ENCODE data around the gene KLHDC8B.

DNA sequence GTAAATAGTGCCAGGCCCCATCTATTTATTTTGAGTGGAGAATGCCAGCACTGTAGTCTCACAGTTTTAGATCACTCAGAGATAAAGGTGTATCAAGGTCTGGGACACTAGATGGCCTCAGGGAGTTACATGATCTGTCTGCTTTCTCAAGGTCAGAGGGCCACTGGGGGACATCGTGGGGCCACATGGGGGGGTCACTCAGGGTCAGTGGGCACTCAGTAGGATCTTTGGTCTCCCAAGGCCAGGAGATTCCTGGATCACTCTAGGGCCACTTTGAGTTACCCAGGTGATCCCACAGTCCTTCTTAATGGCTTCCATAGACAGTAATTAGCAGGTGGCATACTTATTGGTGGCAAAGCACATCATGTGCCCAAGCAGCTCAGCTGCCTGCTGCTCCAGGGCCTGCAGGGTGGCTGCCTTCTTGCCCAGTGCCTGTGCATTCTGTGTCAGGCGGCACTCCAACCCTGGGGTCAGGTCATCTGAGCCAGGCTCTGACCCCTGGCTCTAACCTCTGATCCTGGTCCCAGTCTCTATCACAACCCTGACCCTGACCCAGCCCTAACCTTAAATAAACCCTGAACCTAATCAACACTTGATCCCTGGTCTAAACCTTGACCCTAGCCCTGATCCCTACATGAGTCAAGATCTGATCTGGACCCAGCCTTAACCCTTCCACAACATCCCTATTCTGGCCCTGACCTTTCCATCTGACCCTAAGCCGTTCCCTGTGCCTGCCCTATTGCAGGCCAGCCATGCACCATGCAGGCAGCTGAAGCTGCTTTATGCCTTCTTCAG is 36.7 kb upstream of the KLHDC8B start:
- TF ChIP-seq BHLHE40 (IDR thresholded peaks at IDR 0.05; ENCODE audit: borderline replicate concordance) (no peak), NFRKB (IDR thresholded peaks at IDR 0.05) (no peak), FOXK2 (IDR thresholded peaks at IDR 0.05) (no peak), TARDBP (IDR thresholded peaks at IDR 0.05) (no peak), ZNF384 (IDR thresholded peaks at IDR 0.05) (no peak), ARNT (IDR thresholded peaks at IDR 0.05) (no peak), FOXM1 (IDR thresholded peaks at IDR 0.05; ENCODE audit: borderline replicate concordance) (no peak), CTBP1 (IDR thresholded peaks at IDR 0.05; ENCODE audit: borderline replicate concordance) (no peak), ELF4 (IDR thresholded peaks at IDR 0.05) (no peak)

Data from HEK293T (cell line).